TTC549 (cell line): ENCODE measurements around the gene RHEB.

Experiments
- FAIRE-seq: peaks from 2 replicates; lab custom pipeline; 2012; peaks lifted over from hg19 to GRCh38; lab: Jason Lieb, UNC

The RHEB gene

GRCh38 chr7:151431768-151432311, 87.9 kb downstream of the RHEB start:
- no peak for FAIRE-seq

GRCh38 chr7:151431281-151431767, 88.4 kb downstream of the RHEB start:
- no peak for FAIRE-seq

GRCh38 chr7:151430391-151431205, 89.1 kb downstream of the RHEB start:
- no peak for FAIRE-seq

GRCh38 chr7:151429560-151430331, 89.9 kb downstream of the RHEB start:
- FAIRE-seq = no peak

- FAIRE-seq = no peak
These were observed 90.5 kb downstream of the RHEB start for GRCh38 chr7:151429237-151429559.

GRCh38 chr7:151428378-151429236, 91.1 kb downstream of the RHEB start:
- FAIRE-seq = no peak

GRCh38 chr7:151427705-151428377, 91.9 kb downstream of the RHEB start:
- FAIRE-seq = no peak

GRCh38 chr7:151426904-151427704, 92.6 kb downstream of the RHEB start:
- FAIRE-seq = no peak

GRCh38 chr7:151426441-151426903, 93.2 kb downstream of the RHEB start:
- FAIRE-seq = no peak

GRCh38 chr7:151425670-151426440, 93.8 kb downstream of the RHEB start:
- no peak for FAIRE-seq

- no peak for FAIRE-seq
These were observed 94.9 kb downstream of the RHEB start for GRCh38 chr7:151424799-151425198.

- no peak for FAIRE-seq
These were observed 95.8 kb downstream of the RHEB start for GRCh38 chr7:151423936-151424335.

- FAIRE-seq = no peak
These were observed 96.5 kb downstream of the RHEB start for GRCh38 chr7:151423226-151423625.

- FAIRE-seq = no peak
These were observed 97.5 kb downstream of the RHEB start for GRCh38 chr7:151422212-151422611.

GRCh38 chr7:151420144-151420543, 99.6 kb downstream of the RHEB start:
- FAIRE-seq = no peak

- no peak for FAIRE-seq
These were observed 102.8 kb downstream of the RHEB start for GRCh38 chr7:151416941-151417315.

GRCh38 chr7:151416112-151416940, 103.4 kb downstream of the RHEB start:
- FAIRE-seq = no peak
